Brain pericyte (primary cell): ENCODE data around the gene KIF18B.

Source experiments
- DNase-seq: peaks from one replicate; pipeline ENCODE4 v3.0.0-alpha.2; 2012; ENCODE audit warnings: low read depth, low spot score

Gene KIF18B

DNA sequence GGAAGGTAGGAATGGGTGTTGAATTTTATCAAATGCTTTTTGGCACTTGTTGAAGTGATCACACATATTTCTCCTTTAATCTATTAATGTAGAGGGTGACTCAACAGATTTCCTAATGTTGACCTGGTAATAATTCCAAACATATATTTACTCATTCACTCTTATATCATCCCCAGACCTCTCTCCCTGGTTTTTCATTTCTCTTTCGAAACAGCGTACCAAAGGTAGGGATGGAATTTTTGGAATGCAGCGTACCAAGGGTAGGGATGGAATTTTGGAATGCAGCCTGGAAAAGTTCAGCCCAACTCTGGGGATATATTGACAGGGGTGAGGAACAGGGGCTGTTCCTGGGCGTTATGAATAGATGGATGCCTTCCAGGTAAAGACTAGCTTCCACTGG, 7.3 kb downstream of the KIF18B start:
- no peak for DNase-seq

DNA sequence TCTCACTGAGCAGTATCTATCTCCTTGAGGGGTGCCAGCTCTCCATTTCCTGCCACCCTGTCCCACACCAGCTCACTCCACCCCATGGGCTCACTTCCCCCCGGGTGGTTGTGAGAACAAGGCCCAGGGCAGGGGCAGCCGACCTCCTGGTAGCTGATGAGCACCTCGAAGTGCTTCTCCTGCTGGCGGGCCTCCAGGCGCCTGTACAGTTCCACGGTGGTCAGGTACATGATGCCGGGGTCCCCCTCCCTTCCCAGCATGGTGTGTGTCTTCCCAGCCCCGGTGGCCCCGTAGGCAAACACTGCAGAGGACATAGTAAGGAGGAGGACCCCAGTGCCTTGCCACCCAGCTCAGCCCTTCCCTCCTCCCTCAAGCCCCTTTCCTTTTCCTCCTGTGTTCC, 12.5 kb downstream of the KIF18B start:
- no peak for DNase-seq

DNA sequence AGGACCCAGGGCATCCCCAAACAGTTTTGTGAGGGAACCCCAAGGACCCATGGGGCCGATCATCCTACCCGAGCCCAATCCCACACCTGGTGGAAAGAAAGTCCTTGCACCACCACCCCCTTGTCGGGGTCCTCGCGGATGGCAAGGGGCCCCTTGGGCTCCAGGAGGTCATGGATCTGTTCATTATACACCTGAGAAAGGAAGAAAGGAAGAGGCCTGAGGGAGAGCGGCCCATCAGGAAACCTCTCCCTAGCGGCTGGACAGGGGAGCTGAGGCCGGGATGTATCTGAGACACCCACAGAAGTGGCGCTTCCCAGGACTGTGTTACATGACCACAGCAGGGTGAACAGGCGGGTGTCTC, 12.8 kb downstream of the KIF18B start:
- DNase-seq = no peak

DNA sequence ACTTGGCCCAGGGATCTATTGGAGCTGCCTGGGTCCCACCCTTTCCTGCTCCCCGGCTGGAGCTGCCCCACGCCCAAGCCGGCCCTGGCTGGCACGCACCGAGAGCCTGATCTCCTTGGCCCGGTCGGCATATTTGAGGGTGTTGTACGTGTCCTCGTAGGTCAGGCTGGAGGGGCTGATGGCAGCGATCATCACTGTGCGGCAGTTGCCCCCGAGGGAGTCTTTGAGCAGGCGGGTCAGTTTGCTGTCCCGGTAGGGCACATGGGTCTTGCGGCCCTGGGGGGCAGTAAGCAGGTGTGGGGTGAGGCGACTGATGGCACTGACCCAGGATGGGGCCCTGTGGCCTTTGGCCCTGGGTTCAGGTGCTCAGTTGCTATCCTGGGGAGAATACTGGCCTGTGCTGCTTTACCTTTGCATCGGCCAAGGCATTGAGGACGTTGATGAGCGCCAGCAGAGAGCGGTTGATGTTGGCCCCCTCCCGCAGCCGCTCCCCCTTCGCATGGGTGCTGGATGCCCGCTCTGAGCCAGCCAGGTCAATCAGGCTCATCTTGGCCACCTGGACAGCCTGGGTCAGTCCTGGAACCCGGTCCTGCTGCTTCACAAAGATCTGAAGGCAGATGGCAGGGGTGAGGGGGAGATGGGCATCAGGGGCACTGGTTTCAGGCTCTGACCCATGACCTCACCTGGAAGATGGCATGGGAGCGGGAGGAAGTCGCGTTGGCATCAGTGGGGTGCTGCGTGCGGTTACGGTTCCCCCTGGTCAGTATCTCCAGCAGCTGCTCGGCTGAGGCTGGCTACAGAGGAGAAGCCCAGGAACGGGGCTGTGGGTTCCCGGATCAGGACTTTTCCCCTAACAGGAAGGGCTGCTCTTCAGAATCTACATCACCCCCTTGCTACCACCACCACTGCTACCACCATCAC, 13.5 kb downstream of the KIF18B start:
- DNase-seq = no peak

DNA sequence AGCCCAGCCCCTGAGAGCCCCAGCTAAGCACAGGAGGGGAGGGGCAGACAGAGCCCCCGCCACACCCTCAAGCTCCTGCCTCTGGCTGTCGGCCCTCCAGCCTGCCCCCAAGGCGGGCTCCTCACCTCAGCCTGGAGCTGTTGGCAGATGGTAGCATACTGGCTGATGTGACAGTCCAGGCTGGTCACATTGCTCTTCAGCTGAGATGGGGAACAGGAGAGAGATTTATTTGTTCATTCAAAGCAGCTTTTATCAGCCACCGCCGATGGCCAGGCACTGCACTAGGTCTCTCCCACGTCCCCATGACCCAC, 14.8 kb downstream of the KIF18B start:
- no peak for DNase-seq

DNA sequence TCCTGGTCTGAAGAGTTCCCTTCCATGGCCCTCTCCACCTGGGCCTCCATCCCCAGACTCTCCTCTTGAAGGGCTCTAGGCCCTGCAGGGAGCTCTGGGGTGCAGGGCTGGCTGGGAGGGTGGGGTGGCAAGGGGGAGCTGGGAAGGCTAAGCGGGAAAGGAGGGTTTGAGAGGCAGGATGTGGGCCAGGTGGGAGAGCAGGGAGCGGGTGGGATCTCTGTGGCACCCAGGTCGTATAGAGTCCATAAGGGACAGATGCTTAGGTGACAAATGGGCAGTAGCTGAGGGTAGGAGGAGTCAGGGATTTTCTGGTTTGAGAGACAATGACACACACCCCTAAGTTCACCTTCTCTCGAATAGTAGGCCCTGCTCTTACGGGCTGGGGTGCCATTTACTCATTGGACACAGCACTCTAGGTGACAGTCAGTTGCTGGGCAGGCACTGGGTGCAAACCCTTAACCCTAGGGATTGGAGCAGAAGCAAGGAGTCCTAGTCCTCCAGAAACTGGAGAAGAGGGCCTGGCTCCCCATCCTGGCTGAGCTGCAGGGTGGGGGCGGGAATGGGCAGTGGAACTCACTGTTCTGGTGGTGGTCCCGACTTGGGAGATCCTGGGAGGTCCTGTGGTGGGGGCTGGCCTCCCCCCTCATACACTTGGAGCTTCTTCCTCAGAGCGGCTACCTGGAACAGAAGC, 15.3 kb downstream of the KIF18B start:
- DNase-seq = no peak

DNA sequence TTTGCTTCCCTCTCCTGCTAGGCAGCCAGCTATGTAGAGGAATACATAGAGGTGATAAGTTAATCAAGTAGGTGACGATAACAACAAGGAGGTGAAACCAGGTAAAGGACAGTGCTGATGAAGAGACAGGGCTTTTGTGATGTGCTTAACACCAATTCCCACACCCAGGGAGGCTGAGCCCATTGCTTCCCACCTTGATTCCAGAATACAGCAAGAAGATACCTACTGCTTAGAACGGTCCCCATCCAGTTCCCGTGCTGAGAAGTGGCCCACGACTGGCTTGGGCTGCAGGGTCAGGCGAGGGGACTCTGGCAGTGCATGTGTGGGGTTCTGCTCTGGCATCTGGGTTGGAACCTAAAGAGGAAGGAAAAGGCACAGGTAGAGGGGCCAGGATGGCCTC, 16.2 kb downstream of the KIF18B start:
- DNase-seq = no peak

DNA sequence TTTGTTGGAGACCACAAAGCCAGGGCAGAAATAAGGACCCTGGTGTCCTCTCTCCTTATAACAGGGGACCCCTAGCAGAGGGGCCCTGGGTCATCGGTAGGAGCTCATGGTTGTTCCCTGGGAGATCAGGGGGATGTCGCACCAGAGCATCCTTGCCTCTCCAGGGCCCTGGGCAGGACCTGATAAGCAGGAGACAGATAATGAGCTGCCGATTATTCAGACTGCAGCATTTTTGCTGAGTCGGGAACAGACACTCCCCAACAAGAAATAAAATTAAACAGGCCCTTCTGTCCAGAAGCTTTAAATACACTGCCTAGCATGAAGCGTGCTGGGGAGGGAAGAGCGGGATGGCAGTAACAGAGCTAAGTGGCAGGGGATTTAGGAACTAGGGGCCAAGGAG, 16.9 kb downstream of the KIF18B start:
- no peak for DNase-seq

DNA sequence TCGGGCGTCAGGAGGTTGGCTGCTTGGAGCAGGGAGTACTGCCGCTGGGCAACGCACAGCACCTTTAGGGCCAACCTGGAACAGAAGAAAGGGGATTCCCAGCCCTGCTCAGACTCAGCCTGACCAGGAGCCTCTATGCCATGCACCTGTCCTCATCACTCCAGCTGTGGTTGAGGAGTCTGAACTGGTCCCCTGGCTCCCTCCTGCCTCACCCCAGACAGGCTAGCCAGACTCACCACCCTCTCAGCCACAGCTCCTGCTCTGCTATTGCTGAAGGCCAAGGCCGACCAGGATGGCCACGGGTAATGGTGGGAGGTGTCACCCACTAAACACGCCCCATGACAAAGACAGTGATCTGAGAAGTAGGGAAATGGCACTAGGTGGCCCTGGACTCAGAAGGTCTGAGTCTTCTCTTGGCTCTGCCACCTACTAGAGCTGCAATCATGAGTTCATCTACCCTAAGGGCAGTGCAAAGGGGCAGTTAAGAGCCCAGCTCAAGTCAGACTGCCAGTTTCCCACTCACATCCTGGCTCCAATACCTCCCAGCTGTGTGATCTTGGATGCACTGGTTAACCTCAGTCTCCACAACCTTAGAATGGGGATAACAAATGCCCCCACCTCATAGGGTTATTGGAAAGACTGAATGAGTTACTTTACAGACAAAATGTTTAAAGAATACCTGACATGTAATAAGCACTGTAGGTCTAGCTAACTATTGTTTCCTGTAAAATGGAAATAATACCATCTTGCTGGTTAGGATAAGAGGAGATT, 18.4 kb downstream of the KIF18B start:
- DNase-seq = no peak

DNA sequence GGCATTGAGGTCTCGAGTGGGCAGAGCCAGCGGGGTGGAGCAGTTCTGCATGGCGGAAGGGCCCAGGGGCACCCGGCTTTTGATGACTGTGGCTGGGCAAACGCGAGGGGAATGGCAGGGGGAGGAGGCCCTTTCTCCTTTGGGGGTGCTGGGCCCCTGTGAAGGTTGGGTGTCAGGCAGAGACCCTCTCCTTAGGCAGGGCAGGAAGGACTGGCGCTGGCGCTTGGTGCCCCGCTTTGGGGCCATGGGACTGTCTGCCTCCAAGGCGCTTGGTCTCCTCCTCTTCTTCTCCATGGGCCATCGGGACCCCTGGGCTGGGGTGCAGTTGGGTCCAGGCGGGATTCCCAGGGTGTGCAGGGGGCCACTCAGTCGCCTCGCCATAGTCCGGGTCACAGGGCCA, 19.4 kb downstream of the KIF18B start:
- DNase-seq = no peak

DNA sequence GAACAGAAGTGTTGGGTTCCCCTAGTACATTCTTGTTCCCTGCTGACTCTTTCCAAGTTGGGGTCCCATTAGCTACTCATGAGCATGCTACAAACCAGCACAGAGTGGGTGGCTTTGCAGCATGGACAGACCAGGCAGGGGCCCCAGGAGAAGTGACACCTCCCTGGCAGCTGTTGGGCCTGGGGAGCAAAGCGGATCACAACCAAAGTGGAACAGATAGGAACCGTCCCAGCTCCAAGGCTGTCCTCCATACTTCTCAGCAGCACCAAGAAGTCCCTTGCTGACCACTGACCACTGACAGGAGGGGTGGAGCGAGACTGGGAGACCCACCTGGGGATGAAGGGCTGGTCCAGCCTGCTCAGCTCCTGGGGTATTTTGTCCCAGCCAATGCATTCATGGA, 19.9 kb downstream of the KIF18B start:
- no peak for DNase-seq

DNA sequence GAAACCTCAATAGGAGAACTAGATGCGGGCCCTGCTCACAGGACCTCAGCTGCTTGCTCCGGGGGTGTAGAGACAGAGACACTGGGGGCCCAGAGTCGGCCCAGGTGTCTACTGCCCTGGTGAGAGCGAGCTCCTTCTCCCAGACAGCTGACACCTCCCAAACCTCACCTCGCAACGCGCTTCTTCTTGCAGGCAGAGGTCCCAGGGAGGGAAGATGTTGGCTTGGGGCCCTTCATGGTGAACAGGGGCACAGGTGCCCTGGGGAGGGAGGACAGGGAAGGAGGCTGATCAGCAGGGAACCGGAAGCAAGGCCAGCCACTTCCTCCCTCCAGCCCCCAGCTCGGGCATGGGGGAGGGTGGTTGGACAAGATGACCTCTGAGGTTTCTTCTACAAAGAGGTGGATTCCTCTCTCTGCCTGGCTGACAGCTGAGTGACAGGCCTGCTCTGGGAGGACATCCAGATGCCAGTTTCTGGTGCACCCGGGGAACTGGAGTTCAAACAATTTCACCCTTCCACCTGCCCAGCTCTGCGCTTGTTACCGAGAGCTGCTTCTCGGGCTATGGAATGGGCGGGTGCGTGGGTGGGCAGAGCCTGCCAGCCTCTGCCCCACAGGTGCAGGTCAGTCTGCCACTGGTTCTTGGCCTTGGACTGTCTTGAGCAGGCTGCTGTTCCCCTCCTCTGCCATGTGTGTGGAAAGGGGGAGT, 20.6 kb downstream of the KIF18B start:
- DNase-seq = no peak

DNA sequence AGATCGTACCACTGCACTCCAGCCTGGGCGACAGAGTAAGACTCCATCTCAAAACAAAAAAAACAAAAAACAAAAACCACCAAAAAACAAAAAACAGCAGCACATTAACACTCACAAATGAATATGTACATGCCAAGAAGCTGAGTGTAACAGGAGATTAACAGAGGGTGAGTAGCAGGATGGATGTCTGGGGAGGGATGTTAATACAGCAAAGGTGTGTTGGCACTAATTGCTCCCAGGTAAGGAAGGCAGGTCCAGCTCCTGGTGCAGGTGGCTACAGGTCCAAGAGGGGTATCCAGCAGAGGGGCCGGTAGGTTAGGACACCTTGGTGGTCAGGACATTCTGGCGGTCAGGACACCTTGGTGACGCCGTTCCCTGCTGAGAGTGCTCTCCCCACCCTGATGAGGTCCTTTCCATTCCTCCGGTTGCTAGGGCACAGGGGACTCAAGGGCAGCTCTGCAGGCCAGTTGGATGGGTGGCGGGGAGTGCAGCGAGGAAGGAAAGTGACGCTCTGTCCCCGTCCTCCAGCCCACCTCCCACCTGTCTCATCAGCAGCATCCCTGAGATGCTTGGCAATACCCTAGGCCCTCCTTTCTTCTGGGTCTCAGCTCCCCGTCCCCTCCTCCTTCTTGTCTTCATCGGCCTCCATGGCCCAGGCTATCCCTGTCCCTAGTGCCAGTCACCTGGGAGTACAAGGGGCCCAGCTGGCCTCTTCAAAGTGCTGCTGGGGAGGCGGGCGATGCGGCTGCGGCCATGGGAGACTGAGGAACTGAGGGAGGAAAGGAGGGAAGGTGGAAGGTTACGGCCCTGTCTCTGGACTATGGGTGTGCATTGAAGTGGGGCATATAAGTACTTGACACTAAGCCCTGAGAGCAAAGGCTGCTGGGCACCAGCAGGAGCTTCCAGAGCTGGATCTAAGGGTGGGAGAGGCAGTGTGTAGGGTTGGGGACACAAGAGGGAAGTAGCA, 21.6 kb downstream of the KIF18B start:
- DNase-seq = no peak

DNA sequence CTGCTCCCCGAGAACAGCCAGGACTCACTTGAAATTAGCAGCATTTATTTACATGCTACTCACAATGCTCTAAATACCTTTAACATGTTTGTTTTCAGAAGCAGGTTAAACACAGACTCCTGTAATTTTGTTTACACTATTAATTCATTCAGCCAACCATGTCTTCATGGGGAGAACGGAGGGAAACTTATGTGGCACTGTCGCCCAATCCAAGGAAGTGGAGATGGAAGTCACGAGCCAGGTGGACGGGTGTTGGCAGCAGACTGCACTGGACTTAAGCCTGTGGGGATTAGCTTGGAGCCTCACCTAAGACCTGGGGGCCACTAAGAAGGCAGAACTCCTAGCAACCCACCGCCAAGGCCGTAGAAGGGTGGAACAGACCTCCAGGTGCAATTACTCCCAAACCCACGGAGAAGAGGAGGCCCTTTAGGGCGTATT, 23.4 kb downstream of the KIF18B start:
- DNase-seq = no peak

DNA sequence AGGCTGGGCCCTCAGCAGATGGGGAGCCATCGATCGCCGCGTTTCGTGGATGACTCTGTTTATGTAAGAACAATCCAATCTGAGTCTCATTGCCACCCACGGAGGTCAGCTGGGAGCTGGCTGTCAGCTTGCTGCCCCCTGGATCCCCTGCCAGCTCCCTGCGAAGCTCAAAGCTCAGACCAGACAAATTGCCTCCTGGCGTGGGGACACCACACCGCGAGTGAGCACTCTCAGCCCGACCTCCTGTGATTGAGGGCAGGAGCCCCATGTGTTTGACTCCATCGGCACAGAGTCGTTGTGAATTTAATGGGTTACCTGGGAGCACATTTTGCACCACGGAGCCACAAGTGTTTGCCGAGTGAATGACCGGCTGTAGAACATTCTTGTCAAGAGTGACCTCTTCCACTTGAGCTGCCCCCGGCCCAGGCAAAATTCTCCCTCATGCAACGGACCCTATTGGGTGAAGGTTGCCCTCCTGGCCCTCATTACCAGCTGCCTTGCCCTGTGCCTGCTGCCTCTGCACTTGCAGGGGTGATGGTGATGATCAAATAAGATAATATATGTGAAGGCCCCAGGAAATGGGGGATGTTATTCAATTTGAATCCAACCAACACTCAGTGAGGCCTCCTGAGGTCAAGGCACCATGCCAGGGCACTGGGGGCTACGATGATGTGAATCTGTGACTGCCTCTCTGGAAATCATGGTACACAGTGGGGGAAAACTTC, 24.7 kb downstream of the KIF18B start:
- DNase-seq = no peak

DNA sequence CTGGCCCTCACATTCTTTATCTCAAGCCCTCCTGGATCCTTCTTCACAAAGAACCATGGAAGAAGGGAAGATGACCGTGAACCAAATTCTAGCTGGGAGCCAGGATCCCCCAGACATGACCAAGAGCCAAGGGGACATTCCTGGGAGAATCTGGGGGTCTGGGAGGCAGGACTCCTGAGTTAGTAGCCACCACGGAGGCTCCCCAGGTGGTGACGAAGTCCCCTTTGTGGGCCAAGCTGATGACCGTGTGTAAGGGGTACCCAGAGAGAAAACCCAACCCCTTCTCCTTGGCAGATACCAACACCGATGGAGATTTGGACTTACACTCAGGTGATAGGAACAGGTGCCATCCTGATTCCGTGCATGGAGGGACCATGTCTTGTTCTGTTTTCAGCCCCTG, 25.4 kb downstream of the KIF18B start:
- DNase-seq = no peak

DNA sequence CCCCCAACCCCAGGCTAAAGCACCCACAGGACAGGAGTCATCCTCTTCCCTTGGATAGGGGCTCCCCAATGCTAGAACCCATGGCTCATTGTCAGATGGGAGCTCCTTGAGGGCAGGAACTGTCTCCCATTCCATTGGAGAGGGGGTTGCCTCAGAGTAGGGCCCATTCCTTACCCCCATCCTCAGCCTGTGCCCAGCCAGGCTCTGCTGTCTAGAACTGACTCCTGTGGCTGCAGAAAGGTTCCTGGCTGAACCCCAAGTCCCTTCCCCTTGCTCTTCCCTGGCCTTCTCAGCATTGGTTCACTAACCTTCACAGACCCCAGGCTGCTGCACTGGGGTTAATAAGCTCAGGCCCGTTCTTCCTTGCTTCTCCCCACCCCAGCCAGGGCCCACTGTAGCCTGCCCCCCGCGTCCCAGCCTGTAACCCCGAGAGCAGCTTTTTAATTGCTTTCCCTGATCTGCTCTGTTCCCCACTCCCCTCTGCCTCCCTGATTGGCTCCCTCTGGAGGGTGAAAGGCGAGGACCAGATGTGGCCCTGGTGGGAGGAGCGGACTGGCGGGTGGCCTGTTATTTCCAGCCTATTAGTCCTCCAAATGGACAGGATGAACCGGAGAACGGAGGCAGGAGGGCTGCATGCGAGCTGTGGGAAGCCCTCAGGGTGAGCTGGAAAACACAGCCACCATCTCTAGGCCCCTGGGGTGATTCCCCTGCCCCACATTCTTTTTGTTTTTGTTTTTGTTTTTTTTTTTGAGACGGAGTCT, 26.3 kb downstream of the KIF18B start:
- DNase-seq = no peak

DNA sequence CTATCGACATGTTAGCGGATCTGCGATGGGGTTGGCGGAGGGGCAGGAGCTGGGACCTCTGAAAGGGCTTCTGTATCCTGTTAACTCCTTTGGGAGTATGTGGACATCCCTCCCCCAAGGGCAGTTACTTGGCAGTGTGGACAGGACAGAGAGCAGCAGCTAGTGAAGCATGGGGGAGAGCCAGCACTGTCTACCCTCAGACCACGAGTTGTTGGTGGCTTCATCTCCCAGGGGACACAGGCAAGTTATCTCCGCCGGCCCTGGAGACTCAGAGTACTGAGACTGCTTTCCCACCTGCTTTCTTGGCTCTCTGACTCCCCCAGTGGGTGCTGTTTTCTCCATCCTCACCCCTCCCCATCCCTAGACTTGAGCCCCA, 27.0 kb downstream of the KIF18B start:
- no peak for DNase-seq

DNA sequence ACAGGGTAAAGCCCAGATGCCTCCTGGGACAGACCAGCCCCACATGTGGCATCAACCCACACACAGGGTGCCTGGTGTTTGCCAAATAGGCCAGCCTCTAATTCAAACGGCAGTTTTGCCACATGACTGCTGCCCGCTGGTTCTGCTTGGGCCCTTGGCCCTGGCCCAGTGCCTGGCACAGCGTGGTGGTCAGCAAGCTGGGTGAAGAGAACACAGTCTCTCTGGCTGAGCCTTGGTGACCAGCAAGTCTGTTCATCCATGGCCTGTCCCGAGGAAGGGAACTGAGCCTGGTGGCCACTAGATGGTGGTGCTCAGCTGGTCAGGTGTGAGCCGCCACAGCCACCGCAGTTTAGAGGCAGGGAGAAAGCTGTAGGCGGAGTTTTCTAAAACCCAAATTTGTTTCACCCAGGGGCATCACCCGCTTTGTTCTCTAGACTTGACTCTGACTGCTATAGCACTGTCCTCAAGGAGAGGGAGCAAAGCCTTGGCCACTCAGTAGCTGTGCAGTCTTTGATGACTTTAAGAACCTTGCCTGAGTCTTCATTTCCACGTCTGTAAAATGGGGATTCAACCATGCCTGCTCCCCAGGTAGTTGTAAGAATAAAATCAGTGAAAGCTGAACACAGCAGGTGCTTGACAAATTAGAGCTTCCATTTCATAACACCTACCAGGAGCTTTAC, 27.5 kb downstream of the KIF18B start:
- peak; percentile 42 for DNase-seq
